SU-DHL-6 (cell line): Measurements from ENCODE around the gene GPHN.

Experiments used
- H2AFZ ChIP-seq: fragments of 200-600 bp; sonication (generic); 2 replicates; pipeline ENCODE4 v1.6.1; 2014; ENCODE audit warnings: low read depth, mild to moderate bottlenecking, moderate library complexity, mixed read lengths, antibody characterized with exemption, low read length; ENCODE audit not compliant: severe bottlenecking
- H3F3A ChIP-seq: fragments of 200-600 bp; shearing (Covaris generic); 2 replicates; pipeline ENCODE4 v1.6.0; 2016; ENCODE audit warnings: antibody characterized with exemption, mild to moderate bottlenecking; ENCODE audit not compliant: insufficient read depth
- H3K27ac ChIP-seq: fragments of 200-600 bp; sonication (generic); 2 replicates; pipeline ENCODE4 v1.5.1; 2016; ENCODE audit warnings: low read depth, mild to moderate bottlenecking, low read length, moderate library complexity, mixed read lengths
- H3K27me3 ChIP-seq: fragments of 200-600 bp; sonication (generic), shearing (Covaris generic); 2 replicates; pipeline ENCODE4 v1.6.0; 2014; ENCODE audit warnings: mild to moderate bottlenecking, low read length
- H3K36me3 ChIP-seq: fragments of 200-600 bp; sonication (generic); 2 replicates; pipeline ENCODE4 v1.6.1; 2014; ENCODE audit warnings: mild to moderate bottlenecking, low read length, mixed read lengths
- H3K4me2 ChIP-seq: fragments of 300-600, 200-600 bp; shearing (Covaris generic), sonication (generic); 2 replicates; pipeline ENCODE4 v1.6.0; 2014; ENCODE audit warnings: low read length, low read depth, mild to moderate bottlenecking; ENCODE audit not compliant: poor library complexity, severe bottlenecking
- H3K4me3 ChIP-seq: fragments of 200-600 bp; sonication (generic); 2 replicates; pipeline ENCODE4 v1.5.1; 2014; ENCODE audit warnings: antibody characterized with exemption, low read length, mild to moderate bottlenecking, mixed read lengths; ENCODE audit not compliant: insufficient read depth, poor library complexity, severe bottlenecking
- H3K79me2 ChIP-seq: fragments of 200-600 bp; sonication (generic); 2 replicates; pipeline ENCODE4 v1.6.1; 2014; ENCODE audit warnings: mild to moderate bottlenecking, low read length, moderate library complexity; ENCODE audit not compliant: insufficient read depth
- H3K9ac ChIP-seq: fragments of 200-600 bp; sonication (generic); 2 replicates; pipeline ENCODE4 v1.7.0; 2014; ENCODE audit warnings: mild to moderate bottlenecking, low read length
- H3K9me2 ChIP-seq: fragments of 200-600 bp; sonication (generic); replicated peaks from 2 replicates; pipeline ENCODE4 v1.6.1; 2014; ENCODE audit warnings: low read length; ENCODE audit not compliant: insufficient read depth
- H3K9me3 ChIP-seq: fragments of 200-600 bp; sonication (generic); 2 replicates; pipeline ENCODE4 v1.6.1; 2014; ENCODE audit warnings: low read length, mixed read lengths; ENCODE audit not compliant: insufficient read depth
- H4K20me1 ChIP-seq: fragments of 200-600 bp; sonication (generic); 2 replicates; pipeline ENCODE4 v1.6.1; 2014; ENCODE audit warnings: low read depth, mild to moderate bottlenecking, antibody characterized with exemption, low read length, moderate library complexity, mixed read lengths
- CTCF ChIP-seq: fragments of 200-600 bp; sonication (generic); IDR thresholded peaks from one replicate; pipeline ENCODE4 v1.5.1; 2017; ENCODE audit warnings: antibody characterized with exemption, mild to moderate bottlenecking, low read length, moderate library complexity; ENCODE audit not compliant: insufficient read depth, poor library complexity, severe bottlenecking
- EZH2phosphoT487 ChIP-seq: fragments of 200-600 bp; sonication (generic), shearing (Covaris generic); conservative IDR thresholded peaks from 2 replicates; pipeline ENCODE4 v1.6.1; 2018; ENCODE audit warnings: mild to moderate bottlenecking, antibody characterized with exemption, low read length, moderate library complexity, mixed read lengths

The GPHN gene

GRCh38 chr14:66610154-66610563 is 102.2 kb downstream of the GPHN start:
- Histone ChIP-seq H3K9ac (no peak overlapping the region), H3K27me3 (no peaks in the 10 kb centered on the region), H3K36me3 (no peaks in the 10 kb centered on the region), H3K27ac (no peak overlapping the region), H2AFZ (peak overlapping the region; percentile 46), H3F3A (no peaks in the 10 kb centered on the region), H3K9me2 (no peaks in the 10 kb centered on the region), H4K20me1 (no peaks in the 10 kb centered on the region), H3K9me3 (no peaks in the 10 kb centered on the region), H3K79me2 (no peaks in the 10 kb centered on the region), H3K4me3 (no peak overlapping the region), H3K4me2 (no peak overlapping the region)
- TF ChIP-seq CTCF (peak; percentile 26), EZH2phosphoT487 (no peak)

- Histone ChIP-seq H3K79me2 (no peaks in the 10 kb centered on the region), H3K9me2 (no peaks in the 10 kb centered on the region), H4K20me1 (no peaks in the 10 kb centered on the region), H3K36me3 (no peaks in the 10 kb centered on the region), H3K4me3 (no peak overlapping the region), H3K27ac (no peak overlapping the region), H3F3A (no peaks in the 10 kb centered on the region), H3K9ac (no peak overlapping the region), H3K4me2 (no peak overlapping the region), H3K9me3 (no peaks in the 10 kb centered on the region), H2AFZ (no peak overlapping the region), H3K27me3 (no peaks in the 10 kb centered on the region)
- TF ChIP-seq EZH2phosphoT487 (no peak), CTCF (no peak)
These were observed 105.4 kb downstream of the GPHN start for GRCh38 chr14:66613344-66613743.

GRCh38 chr14:66619952-66620351 is 112.0 kb downstream of the GPHN start:
- no peaks in the 10 kb centered on the region for H3K9me2 ChIP-seq
- no peaks in the 10 kb centered on the region for H3K9me3 ChIP-seq
- no peaks in the 10 kb centered on the region for H3F3A ChIP-seq
- no peaks in the 10 kb centered on the region for H3K27me3 ChIP-seq
- H3K4me2 ChIP-seq, result no peak overlapping the region
- no peak overlapping the region for H3K9ac ChIP-seq
- H4K20me1 ChIP-seq, result no peaks in the 10 kb centered on the region
- no peak overlapping the region for H2AFZ ChIP-seq
- H3K36me3 ChIP-seq, result no peaks in the 10 kb centered on the region
- H3K79me2 ChIP-seq, result no peaks in the 10 kb centered on the region
- TF ChIP-seq EZH2phosphoT487 (no peak), CTCF (no peak)
- no peak overlapping the region for H3K27ac ChIP-seq
- no peak overlapping the region for H3K4me3 ChIP-seq
